ENCODE data around the gene C9orf152.
"Not testable (repeated sequence)": the region's sequence is repeated elsewhere in the genome, so short reads cannot be mapped to it uniquely, and the experiment has no call there.

C9orf152 gene

GRCh38 chr9:110214586-110215355, 6.8 kb upstream of the C9orf152 start:
- DNase-seq (no peak), ATAC-seq (no peak)

GRCh38 chr9:110214090-110214489, 6.1 kb upstream of the C9orf152 start:
- ATAC-seq (no peak), DNase-seq (no peak)

- DNase-seq: no peak
Observed at GRCh38 chr9:110213413-110214044, 5.6 kb upstream of the C9orf152 start.

GRCh38 chr9:110207071-110207641, 803 bp downstream of the C9orf152 start:
- ATAC-seq (no peak), DNase-seq (no peak)

More at GRCh38 chr9:110213413-110214044, 5.6 kb upstream of the C9orf152 start:
- no peak for ATAC-seq

- ATAC-seq: no peak
- no peak for DNase-seq
Observed at GRCh38 chr9:110206389-110206788, 1.6 kb downstream of the C9orf152 start.

- not testable (repeated sequence) for DNase-seq, ATAC-seq
Observed at GRCh38 chr9:110205612-110206011, 2.3 kb downstream of the C9orf152 start.

GRCh38 chr9:110202232-110202631, 5.7 kb downstream of the C9orf152 start:
- ATAC-seq: no peak

GRCh38 chr9:110199643-110200042, 8.3 kb downstream of the C9orf152 start:
- no peak for DNase-seq
- no peak for ATAC-seq

More at GRCh38 chr9:110202232-110202631, 5.7 kb downstream of the C9orf152 start:
- no peak for DNase-seq

- DNase-seq (no peak), ATAC-seq (no peak)
Observed at GRCh38 chr9:110198357-110198756, 9.6 kb downstream of the C9orf152 start.

- ATAC-seq (no peak), DNase-seq (no peak)
Observed at GRCh38 chr9:110197330-110198187, 10.4 kb downstream of the C9orf152 start.

GRCh38 chr9:110196084-110196499, 11.9 kb downstream of the C9orf152 start:
- DNase-seq, ATAC-seq: not testable (repeated sequence)

GRCh38 chr9:110192531-110193261, 15.3 kb downstream of the C9orf152 start:
- ATAC-seq (no peak), DNase-seq (no peak)

- ATAC-seq: no peak
- no peak for DNase-seq
Observed at GRCh38 chr9:110191615-110192014, 16.3 kb downstream of the C9orf152 start.

GRCh38 chr9:110189559-110190320, 18.2 kb downstream of the C9orf152 start:
- ATAC-seq (no peak), DNase-seq (no peak)

- no peak for ATAC-seq
- no peak for DNase-seq
Observed at GRCh38 chr9:110188991-110189390, 19.0 kb downstream of the C9orf152 start.

- ATAC-seq (no peak), DNase-seq (no peak)
Observed at GRCh38 chr9:110188101-110188500, 19.9 kb downstream of the C9orf152 start.

GRCh38 chr9:110187126-110187525, 20.8 kb downstream of the C9orf152 start:
- ATAC-seq (no peak), DNase-seq (no peak)

GRCh38 chr9:110186254-110186653, 21.7 kb downstream of the C9orf152 start:
- DNase-seq: no peak
- no peak for ATAC-seq

GRCh38 chr9:110185806-110186205, 22.2 kb downstream of the C9orf152 start:
- no peak for ATAC-seq
- no peak for DNase-seq

- DNase-seq: peak; percentile 60
- ATAC-seq: no peak
Observed at GRCh38 chr9:110183208-110184145, 24.5 kb downstream of the C9orf152 start.

All from stimulated activated naive CD8-positive, alpha-beta T cell treated with anti-CD3 and anti-CD28 coated beads, Interleukin-15, Interleukin-2, amounts not matched to agents 100 U/mL and 50 U/mL, for 24 hours (primary cell).